ENCODE results near the gene HDAC4. TPM values are rescaled to one million over a fixed set of nuclear protein-coding genes. Genes with fewer than 3 reads are reported as not detected.

The HDAC4 gene
- total RNA-seq, 4 donors from 2014 or later: 12.9 to 91.6 (median 39.8) TPM

DNA sequence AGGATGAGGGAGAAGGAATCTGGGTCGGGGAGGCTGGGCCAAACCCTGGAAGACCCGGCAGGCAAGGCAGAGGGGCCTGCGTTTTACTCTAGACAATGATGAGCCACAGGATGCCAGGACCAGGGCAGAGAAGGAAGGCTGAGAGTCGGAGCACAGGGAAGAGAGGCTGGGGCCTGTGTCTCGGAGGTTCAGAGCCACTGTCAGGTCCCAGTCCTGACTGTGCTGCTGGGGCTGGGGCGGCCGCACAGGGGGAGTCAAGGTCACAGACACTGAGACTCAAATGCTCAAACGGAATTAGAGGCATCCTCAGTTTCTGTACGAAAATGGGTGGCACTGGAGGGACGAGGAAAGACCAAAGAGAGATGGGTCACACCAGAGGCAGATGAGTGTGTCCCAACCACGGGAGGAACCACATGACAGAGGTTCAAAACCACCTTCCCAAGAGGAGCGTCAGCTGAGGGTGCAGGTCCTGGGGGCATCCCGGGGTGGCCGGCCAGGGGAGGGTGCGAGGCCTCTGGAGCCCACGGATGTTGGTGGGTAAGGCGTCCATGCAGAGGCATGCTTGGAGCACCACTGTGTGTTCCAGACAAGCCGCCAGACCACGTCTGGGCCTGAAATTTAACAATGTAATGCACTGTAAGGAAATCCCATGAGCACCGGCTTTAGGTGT lies 14.7 kb downstream of the HDAC4 start:
- Histone ChIP-seq H3K4me1 (no peaks in the 10 kb centered on the region), H3K27ac (no peak overlapping the region), H3K27me3 (no peaks in the 10 kb centered on the region), H3K4me3 (replicated peaks in 1 of 3) (no peak overlapping the region), H3K36me3 (no peaks in the 10 kb centered on the region), H3K9me3 (no peaks in the 10 kb centered on the region)
- TF ChIP-seq, protein P1, sequence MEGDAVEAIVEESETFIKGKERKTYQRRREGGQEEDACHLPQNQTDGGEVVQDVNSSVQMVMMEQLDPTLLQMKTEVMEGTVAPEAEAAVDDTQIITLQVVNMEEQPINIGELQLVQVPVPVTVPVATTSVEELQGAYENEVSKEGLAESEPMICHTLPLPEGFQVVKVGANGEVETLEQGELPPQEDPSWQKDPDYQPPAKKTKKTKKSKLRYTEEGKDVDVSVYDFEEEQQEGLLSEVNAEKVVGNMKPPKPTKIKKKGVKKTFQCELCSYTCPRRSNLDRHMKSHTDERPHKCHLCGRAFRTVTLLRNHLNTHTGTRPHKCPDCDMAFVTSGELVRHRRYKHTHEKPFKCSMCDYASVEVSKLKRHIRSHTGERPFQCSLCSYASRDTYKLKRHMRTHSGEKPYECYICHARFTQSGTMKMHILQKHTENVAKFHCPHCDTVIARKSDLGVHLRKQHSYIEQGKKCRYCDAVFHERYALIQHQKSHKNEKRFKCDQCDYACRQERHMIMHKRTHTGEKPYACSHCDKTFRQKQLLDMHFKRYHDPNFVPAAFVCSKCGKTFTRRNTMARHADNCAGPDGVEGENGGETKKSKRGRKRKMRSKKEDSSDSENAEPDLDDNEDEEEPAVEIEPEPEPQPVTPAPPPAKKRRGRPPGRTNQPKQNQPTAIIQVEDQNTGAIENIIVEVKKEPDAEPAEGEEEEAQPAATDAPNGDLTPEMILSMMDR (IDR thresholded peaks at IDR 0.05): no peak
- TF ChIP-seq POLR2A (IDR thresholded peaks at IDR 0.05): no peak
- DNase-seq: no peak
- intact Hi-C loops (cut with DNase I): loop anchor here (10.0 kb wide), 1 partner anchor 71 kb away; no protein-coding TSS in a partner anchor
- WGBS, 2 donors: 91 to 94% methylated on average over 20 of the region's 20 CpGs

DNA sequence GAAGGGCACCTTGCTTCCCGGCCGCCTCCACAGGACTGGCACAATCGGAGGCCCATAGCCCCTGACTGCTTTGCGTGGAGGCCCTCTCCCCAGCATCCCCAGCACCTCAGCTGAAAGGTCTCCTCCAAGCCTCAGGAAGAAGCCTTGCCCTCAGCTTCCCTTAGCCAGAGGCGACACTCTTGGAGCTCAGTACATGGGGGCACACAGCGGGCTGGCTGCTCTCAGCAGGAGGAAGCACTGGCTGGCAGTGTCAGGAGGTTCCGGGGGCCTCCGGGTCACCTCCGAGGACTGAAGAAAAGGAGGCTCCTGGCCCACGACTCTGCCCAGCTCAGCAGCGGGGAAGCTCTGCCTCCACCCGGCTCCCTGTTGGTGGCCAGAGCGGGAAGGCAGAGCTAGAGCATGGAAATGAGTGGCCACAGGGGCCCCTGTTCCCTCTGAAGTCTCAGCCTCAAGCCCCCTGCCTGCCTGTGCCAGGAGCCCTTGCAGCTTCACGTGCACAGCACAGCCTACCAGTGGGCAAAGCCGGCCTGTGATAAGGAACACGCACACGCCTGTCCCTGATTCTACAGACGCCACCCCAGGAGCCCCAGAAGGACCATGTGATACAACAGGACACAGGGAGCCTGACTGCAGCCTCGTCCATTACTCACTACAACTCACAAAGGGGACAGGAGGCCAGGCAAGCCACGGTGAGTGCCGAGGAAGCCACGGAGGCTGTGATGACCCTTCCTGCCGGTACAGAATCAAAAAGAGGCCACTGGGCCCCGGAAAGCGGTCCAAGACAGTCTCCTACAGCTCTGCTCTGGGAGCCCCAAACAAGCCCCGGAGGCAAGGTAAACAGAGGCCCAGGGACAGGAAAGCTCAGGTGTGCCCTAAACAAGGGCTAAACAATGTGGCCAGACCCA lies 15.5 kb downstream of the HDAC4 start:
- WGBS, 2 donors: 94 to 96% methylated on average over 23 to 26 of the region's 26 CpGs
- Histone ChIP-seq H3K9me3 (no peaks in the 10 kb centered on the region), H3K36me3 (no peaks in the 10 kb centered on the region), H3K27ac (no peak overlapping the region), H3K27me3 (no peaks in the 10 kb centered on the region), H3K4me3 (replicated peaks in 1 of 3) (no peak overlapping the region), H3K4me1 (no peaks in the 10 kb centered on the region)
- intact Hi-C loops (cut with DNase I): loop anchor here (10.0 kb wide), 1 partner anchor 71 kb away; no protein-coding TSS in a partner anchor
- TF ChIP-seq POLR2A (IDR thresholded peaks at IDR 0.05): no peak
- TF ChIP-seq, protein P1 (IDR thresholded peaks at IDR 0.05): no peak
- no peak for DNase-seq

DNA sequence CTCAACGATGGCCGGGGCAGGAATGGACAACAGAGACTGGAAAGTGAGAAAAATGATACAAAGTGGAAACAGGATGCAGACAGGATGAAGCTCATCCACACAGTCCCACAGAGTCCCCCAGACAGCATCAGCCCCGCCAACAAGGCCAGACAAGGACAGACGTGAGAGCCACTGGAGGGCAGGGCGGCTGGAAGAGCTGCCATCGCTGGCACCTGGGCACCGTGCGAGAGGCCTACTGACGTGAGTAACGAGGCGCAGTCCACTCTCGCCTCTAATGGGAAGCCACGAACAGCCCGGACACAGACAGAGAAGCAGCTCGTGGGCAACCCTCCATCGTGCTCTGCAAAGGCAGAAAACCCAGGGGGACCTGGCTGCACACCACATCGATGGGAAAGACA lies 17.1 kb downstream of the HDAC4 start:
- H3K27me3 ChIP-seq: no peaks in the 10 kb centered on the region
- no peak overlapping the region for H3K4me3 ChIP-seq (replicated peaks in 1 of 3)
- 95 to 96% methylated on average over 13 to 17 of the region's 17 CpGs for WGBS, 2 donors
- DNase-seq: no peak
- H3K4me1 ChIP-seq: no peaks in the 10 kb centered on the region
- H3K27ac ChIP-seq: no peak overlapping the region
- no peaks in the 10 kb centered on the region for H3K9me3 ChIP-seq
- no peaks in the 10 kb centered on the region for H3K36me3 ChIP-seq
- intact Hi-C loops (cut with DNase I): loop anchor here (10.0 kb wide), 1 partner anchor 69 kb away; no protein-coding TSS in a partner anchor
- TF ChIP-seq POLR2A (IDR thresholded peaks at IDR 0.05): no peak
- TF ChIP-seq, protein P1 (IDR thresholded peaks at IDR 0.05): no peak

DNA sequence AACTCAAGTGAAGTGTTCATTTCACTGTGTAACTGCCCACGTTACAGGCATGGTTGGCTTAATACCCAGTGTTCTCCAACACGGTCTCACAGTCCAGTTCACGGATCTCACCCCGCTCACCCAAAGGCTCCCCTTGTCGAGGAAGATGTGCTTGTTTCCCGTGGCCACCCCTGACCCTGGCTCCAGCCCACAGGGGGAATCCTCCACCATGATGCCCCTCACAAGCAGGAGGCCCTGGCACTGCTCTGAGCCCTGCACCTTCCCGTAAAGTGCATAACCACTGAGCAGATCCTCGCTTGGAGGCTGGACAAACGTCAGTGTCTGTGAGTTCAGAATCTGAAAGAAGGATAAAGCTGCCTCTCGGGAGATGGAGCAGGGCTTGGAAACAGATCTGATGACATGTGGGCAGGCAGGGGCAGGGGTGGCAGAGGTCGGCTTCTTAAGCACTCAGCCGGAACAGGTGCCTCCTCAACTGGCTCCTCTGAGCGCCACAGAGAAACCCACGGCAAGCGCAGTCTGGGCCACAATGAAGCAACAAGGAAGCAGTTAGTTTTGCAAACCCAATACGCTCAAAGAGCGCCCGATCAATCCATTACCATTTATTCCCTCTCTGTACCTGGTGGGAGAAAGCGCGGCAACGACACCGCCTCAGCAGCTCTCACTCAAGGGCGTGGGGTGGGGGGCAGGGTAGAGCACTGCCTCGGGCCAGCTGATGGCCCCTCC lies 17.6 kb downstream of the HDAC4 start:
- DNase-seq: no peak
- H3K27me3 ChIP-seq: no peaks in the 10 kb centered on the region
- H3K4me1 ChIP-seq: no peaks in the 10 kb centered on the region
- TF ChIP-seq, protein P1 (IDR thresholded peaks at IDR 0.05): no peak
- TF ChIP-seq POLR2A (IDR thresholded peaks at IDR 0.05): no peak
- intact Hi-C loops (cut with DNase I): loop anchor here (10.0 kb wide), 1 partner anchor 68 kb away; no protein-coding TSS in a partner anchor
- no peaks in the 10 kb centered on the region for H3K9me3 ChIP-seq
- H3K36me3 ChIP-seq: no peaks in the 10 kb centered on the region
- H3K4me3 ChIP-seq (replicated peaks in 1 of 3): no peak overlapping the region
- WGBS, 2 donors: 92 to 93% methylated on average over 24 of the region's 24 CpGs
- H3K27ac ChIP-seq: no peak overlapping the region
